A549 (cell line): ENCODE results near the gene UGT2B11.
"Not testable (repeated sequence)": the region's sequence is repeated elsewhere in the genome, so short reads cannot be mapped to it uniquely, and the experiment has no call there.

Source experiments
- POLR2A ChIP-seq: IDR thresholded peaks from 2 replicates; pipeline ENCODE4 v1.6.1; 2012; ENCODE audit warnings: mild to moderate bottlenecking, low read length
- ZSCAN20 ChIP-seq: fragments of 250-450 bp; sonication (Bioruptor Pico); IDR thresholded peaks from 2 replicates; pipeline ENCODE4 v1.8.0; 2022; ENCODE audit warnings: mild to moderate bottlenecking, moderate library complexity
- TF ChIP-seq, protein P1 (sequence below): fragments of >200 bp; sonication (Bioruptor Twin); formaldehyde crosslinking; IDR thresholded peaks from 3 replicates; pipeline ENCODE4 v1.5.1; 2016
- TF ChIP-seq, protein P2 (sequence below): fragments of 250-450 bp; sonication (Bioruptor Pico); IDR thresholded peaks from 2 replicates; pipeline ENCODE4 v1.5.0; 2020; ENCODE audit warnings: low read depth, mild to moderate bottlenecking, moderate library complexity

DNA sequence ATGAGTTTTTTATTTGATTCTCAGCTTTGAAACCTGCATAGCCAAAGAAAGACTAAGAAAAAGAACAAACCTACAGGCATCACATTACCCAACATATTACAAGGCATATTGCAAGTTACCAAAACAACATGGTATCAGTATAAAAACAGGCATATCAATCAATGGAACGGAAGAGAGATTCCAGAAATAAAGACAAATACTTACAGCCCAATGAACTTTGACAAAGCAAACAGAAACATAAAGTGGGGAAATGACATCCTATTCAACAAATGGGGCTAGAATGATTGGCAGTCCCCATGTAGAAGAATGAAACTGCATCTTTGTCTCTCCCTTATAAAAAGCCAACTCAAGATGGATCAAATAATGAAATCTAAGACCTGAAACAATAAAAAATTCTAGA lies 23.9 kb downstream of the UGT2B11 start:
- TF ChIP-seq, protein P1, sequence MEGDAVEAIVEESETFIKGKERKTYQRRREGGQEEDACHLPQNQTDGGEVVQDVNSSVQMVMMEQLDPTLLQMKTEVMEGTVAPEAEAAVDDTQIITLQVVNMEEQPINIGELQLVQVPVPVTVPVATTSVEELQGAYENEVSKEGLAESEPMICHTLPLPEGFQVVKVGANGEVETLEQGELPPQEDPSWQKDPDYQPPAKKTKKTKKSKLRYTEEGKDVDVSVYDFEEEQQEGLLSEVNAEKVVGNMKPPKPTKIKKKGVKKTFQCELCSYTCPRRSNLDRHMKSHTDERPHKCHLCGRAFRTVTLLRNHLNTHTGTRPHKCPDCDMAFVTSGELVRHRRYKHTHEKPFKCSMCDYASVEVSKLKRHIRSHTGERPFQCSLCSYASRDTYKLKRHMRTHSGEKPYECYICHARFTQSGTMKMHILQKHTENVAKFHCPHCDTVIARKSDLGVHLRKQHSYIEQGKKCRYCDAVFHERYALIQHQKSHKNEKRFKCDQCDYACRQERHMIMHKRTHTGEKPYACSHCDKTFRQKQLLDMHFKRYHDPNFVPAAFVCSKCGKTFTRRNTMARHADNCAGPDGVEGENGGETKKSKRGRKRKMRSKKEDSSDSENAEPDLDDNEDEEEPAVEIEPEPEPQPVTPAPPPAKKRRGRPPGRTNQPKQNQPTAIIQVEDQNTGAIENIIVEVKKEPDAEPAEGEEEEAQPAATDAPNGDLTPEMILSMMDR: not testable (repeated sequence)
- TF ChIP-seq ZSCAN20 (CRISPR knock-in tag); POLR2A: not testable (repeated sequence)
- TF ChIP-seq, protein P2, sequence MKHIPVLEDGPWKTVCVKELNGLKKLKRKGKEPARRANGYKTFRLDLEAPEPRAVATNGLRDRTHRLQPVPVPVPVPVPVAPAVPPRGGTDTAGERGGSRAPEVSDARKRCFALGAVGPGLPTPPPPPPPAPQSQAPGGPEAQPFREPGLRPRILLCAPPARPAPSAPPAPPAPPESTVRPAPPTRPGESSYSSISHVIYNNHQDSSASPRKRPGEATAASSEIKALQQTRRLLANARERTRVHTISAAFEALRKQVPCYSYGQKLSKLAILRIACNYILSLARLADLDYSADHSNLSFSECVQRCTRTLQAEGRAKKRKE: not testable (repeated sequence)
